SK-N-MC (cell line): Measurements from ENCODE around the gene RPH3AL.

ENCODE experiments used
- EZH2 ChIP-seq: fragments of 200-600 bp; sonication (generic); IDR thresholded peaks from one replicate; pipeline ENCODE4 v1.6.1; 2017; ENCODE audit warnings: antibody characterized with exemption
- FOXP2 ChIP-seq: optimal IDR thresholded peaks from 2 replicates; pipeline ENCODE3; 2011; ENCODE audit warnings: mild to moderate bottlenecking, moderate library complexity; ENCODE audit not compliant: insufficient read depth; ENCODE audit errors: extremely low read length, control extremely low read depth
- POLR2AphosphoS5 ChIP-seq: IDR thresholded peaks from 2 replicates; pipeline ENCODE4 v1.6.1; 2012; ENCODE audit warnings: mild to moderate bottlenecking, low read depth, low read length, borderline replicate concordance

- TF ChIP-seq POLR2AphosphoS5 (no peak), EZH2 (no peak), FOXP2 (no peak)
Measured at GRCh38 chr17:193426-193810, 159.2 kb downstream of the RPH3AL start.
